ENCODE results near the gene SAMD4A.
A peak's percentile ranks its signal among the peaks of the same experiment; 100 is the strongest.

DNA sequence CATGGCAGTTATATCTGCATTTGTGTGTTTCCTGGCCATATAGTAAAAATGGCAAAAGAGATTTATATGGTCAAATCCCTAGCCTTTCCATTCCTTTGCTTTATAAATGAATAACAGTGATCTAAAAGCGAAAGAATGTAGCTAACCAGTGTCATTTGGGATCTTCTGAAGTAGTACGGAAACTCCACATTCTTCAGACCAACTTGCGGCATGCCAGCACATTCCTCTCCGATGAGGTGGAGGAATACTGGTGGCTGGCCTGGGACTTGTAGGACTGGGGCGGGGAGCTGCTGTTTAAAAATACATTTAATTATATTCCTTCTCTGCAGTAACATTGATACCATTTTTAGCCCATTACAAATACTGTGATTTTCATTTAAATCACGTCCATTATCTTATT lies 85.3 kb downstream of the SAMD4A start:
- TF ChIP-seq EZH2 (IDR thresholded peaks at IDR 0.05), result no peak
- TF ChIP-seq POLR2AphosphoS5 (IDR thresholded peaks at IDR 0.05; ENCODE audit: borderline replicate concordance, low read depth, low read length), result no peak
- TF ChIP-seq FOXP2 (optimal IDR thresholded peaks at IDR 0.05; ENCODE audit: control extremely low read depth, extremely low read length, insufficient read depth), result peak; percentile 74
